ENCODE measurements around the gene PKP2. TPM values are rescaled to one million over a fixed set of nuclear protein-coding genes. Genes with fewer than 3 reads are reported as not detected.

The PKP2 gene
- total RNA-seq, 1 experiment from 2014 or later: 18.4 TPM

DNA sequence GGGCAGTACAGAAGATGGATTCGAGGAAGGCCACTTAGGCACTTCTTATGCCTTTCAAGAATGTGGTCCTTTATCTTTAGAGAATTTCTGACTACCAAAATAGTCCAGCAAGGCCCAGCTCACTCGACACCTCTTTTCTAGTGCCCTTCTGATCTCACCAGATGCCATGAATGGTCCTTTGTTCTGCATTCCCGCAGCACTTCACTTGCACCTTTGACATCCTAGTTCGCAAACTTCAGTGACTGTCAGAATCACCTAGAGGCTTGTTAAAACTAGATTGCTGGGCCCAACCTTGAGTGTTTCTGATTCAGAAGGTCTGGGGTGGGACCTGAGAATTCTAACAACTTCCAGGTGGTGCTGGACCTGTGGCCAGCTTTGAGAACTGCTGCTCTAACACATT, 56.7 kb downstream of the PKP2 start:
- no peak overlapping the region for H3K18ac ChIP-seq (ENCODE audit: insufficient read length, low read depth, low read length)
- peaks cover 10% of the 10 kb centered on the region; the same call in 1 of the 2 replicates for H3K4me1 ChIP-seq (ENCODE audit: insufficient read depth, low read length)
- no peak overlapping the region for H4K91ac ChIP-seq (ENCODE audit: insufficient read length, low read depth, low read length)
- Mint-ChIP-seq H3K9me3 (no peaks in the 10 kb centered on the region), H3K36me3 (ENCODE audit: insufficient read depth in 1 of 3, low read depth in 3 of 3) (peaks cover 0 to 26% (median 0%) of the 10 kb centered on the region in 3 experiments; a peak in 3 of 7 replicates), H3K4me3 (no peak overlapping the region), H3K27me3 (ENCODE audit: low read depth) (no peaks in the 10 kb centered on the region), H3K4me1 (peaks cover 28 to 33% of the 10 kb centered on the region in 2 experiments), H3K27ac (no peak overlapping the region; a peak in 1 of 7 replicates)
- H3K79me2 ChIP-seq (ENCODE audit: insufficient read depth, low read length): no peaks in the 10 kb centered on the region
- TF ChIP-seq, protein P1, sequence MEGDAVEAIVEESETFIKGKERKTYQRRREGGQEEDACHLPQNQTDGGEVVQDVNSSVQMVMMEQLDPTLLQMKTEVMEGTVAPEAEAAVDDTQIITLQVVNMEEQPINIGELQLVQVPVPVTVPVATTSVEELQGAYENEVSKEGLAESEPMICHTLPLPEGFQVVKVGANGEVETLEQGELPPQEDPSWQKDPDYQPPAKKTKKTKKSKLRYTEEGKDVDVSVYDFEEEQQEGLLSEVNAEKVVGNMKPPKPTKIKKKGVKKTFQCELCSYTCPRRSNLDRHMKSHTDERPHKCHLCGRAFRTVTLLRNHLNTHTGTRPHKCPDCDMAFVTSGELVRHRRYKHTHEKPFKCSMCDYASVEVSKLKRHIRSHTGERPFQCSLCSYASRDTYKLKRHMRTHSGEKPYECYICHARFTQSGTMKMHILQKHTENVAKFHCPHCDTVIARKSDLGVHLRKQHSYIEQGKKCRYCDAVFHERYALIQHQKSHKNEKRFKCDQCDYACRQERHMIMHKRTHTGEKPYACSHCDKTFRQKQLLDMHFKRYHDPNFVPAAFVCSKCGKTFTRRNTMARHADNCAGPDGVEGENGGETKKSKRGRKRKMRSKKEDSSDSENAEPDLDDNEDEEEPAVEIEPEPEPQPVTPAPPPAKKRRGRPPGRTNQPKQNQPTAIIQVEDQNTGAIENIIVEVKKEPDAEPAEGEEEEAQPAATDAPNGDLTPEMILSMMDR (conservative IDR thresholded peaks at IDR 0.05): no peak
- H2BK12ac ChIP-seq (ENCODE audit: insufficient read length, low read depth, low read length): no peak overlapping the region
- no peaks in the 10 kb centered on the region for H3K23me2 ChIP-seq (ENCODE audit: insufficient read length, low read depth, low read length, poor library complexity, severe bottlenecking)
- no peak overlapping the region for H2AK5ac ChIP-seq (ENCODE audit: insufficient read length, low read length)
- no peak overlapping the region for H2AFZ ChIP-seq (ENCODE audit: low read length)
- H4K5ac ChIP-seq (ENCODE audit: insufficient read length, low read depth, low read length): no peak overlapping the region
- no peak overlapping the region for H3T11ph ChIP-seq (ENCODE audit: low read length)
- H3K56ac ChIP-seq (ENCODE audit: insufficient read length, low read depth, low read length): no peak overlapping the region
- H2BK20ac ChIP-seq (ENCODE audit: low read depth, low read length, poor library complexity, severe bottlenecking): no peak overlapping the region
- no peak overlapping the region for H2BK15ac ChIP-seq (ENCODE audit: low read depth, low read length)
- no peak for DNase-seq
- no peak overlapping the region for H4K8ac ChIP-seq (replicated peaks; ENCODE audit: insufficient read length, low read depth, low read length)
- H3K27me3 ChIP-seq (ENCODE audit: insufficient read depth, low read length): no peaks in the 10 kb centered on the region
- no peak overlapping the region for H3K14ac ChIP-seq (ENCODE audit: insufficient read depth, low read length)
- H3K9me3 ChIP-seq (ENCODE audit: control insufficient read depth, low read depth, low read length): no peaks in the 10 kb centered on the region
- H4K20me1 ChIP-seq (ENCODE audit: control insufficient read depth, insufficient read depth, insufficient read length): no peaks in the 10 kb centered on the region
- H3K4me2 ChIP-seq (ENCODE audit: insufficient read depth, insufficient read length, low read length): no peak overlapping the region
- WGBS (ENCODE audit: extremely low coverage, insufficient read length, low lambda C conversion rate): no CpG with 5 or more reads among the region's 4 CpGs
- H2BK5ac ChIP-seq (ENCODE audit: insufficient read length, low read length): no peak overlapping the region
- H3K4ac ChIP-seq (ENCODE audit: low read depth, low read length): no peak overlapping the region
- no peaks in the 10 kb centered on the region for H3K79me1 ChIP-seq (ENCODE audit: insufficient read depth, low read depth, low read length, poor library complexity, severe bottlenecking)
- no peak overlapping the region for H3K23ac ChIP-seq (ENCODE audit: insufficient read length, low read depth, low read length)
- no peak overlapping the region for H2BK120ac ChIP-seq (ENCODE audit: low read depth, low read length, poor library complexity, severe bottlenecking)
- no peak overlapping the region for H3K9ac ChIP-seq (ENCODE audit: extremely low read depth, insufficient read length, low read length)
- no peak overlapping the region for H3K27ac ChIP-seq (ENCODE audit: insufficient read length, low read depth, low read length)
